Fibroblast of skin of left biceps (primary cell): ENCODE measurements around the gene GPR107.

Experiments
- DNase-seq, 2 experiments: peaks; one replicate each; pipeline ENCODE4 v3.0.0-alpha.2; 2013; ENCODE audit warnings: low read depth in 2 of 2

GPR107 gene

DNA sequence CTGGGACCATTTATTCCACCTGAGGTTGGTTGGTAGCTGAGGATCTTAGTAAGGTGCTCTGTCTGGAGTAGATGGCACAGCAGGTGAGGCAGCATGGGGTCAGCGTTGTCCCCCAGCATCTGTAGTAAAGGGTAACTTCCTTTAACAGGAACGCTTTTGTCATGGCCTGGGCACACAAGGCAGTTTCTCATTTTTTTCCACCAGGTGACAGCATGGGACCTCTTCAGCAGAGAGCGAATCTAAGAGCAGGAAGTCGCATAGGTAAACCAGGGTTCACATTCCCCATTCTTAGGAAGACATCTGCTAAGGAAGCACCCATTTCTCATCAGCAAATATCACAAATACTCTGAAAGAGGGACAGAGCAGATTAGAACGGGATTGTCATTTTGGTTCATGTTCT, 56.5 kb downstream of the GPR107 start:
- DNase-seq, result no peak

DNA sequence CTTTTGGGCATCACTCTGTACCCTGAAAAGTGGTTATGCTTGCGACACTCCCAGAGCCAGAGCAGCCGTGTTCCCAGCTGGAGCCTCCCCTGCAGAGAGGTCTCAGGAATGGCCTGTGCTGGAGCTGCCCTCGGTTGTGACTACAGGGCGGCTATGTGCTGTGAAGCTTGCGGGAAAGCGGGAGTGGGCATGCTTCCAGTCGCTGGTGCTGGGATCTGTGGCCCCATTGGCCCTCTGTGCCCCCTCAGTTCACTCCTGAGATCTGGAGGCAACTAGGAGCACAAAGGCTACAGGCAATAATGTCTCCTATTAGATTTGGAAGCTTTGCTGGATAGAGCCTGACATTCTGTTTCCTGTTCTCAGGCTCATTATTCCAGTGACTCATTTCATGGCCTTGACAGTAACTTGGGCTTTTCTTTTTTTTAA, 56.9 kb downstream of the GPR107 start:
- DNase-seq, result no peak

DNA sequence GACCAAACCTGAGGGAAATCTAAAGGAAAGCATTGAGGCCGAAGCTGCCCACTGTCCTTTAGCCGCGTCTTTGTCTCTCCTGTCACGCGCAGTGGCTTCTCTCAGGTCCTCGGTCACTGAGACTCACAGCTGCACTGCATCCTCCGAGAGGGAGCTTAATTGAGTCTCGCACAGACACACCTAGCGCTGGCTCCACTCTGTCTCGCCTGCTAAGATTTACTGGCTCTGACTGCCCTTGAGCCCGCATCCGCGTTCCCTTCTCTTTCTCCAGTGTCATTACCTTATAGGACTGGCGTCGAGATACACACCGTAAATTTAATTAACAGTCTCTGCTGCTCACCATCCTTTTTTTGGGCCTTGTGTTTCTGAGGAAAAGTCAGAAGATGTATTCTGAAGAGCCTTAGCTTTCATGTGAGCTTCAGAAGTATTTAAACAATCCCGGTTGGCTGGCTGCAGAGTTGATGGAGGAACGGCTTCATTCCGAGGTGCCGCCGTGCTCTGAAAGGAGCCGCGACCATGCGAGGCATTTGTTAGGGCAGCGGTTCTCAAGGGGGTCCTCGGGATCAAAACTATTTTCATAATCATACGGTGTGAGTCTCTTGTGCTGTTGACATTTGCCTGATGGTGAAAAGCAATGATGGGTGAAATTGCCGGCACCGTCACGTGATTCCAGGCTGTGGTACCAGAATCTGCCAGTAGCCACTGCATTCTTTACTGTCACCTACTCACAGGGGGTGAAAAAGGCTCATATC, 58.3 kb downstream of the GPR107 start:
- DNase-seq, result no peak

DNA sequence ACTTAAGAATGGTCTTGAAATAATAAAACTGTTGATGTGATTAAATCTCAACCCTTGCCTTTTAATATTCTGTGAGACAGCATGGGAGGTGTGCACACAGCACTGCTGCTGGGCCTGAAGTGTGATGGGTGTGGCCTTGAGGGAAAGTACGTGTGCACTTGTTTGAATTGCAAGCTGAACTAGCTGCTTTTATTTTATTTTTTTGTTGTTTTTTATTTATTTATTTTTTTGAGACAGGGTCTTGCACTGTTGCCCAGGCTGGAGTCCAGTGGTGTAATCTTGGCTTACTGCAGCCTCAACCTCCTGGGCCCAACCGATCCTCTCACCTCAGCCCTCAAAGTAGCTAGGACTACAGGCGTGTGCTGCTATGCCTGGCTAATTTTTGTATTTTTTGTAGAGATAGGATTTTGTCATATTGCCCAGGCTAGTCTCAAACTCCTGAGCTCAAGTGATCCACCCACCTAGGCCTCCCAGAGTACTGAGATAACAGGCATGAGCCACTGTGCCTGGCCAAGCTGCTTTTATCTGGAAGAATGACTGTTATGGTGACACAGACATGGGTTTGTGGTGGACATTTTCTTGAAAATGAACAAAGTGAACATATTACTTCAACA, 58.9 kb downstream of the GPR107 start:
- no peak for DNase-seq

DNA sequence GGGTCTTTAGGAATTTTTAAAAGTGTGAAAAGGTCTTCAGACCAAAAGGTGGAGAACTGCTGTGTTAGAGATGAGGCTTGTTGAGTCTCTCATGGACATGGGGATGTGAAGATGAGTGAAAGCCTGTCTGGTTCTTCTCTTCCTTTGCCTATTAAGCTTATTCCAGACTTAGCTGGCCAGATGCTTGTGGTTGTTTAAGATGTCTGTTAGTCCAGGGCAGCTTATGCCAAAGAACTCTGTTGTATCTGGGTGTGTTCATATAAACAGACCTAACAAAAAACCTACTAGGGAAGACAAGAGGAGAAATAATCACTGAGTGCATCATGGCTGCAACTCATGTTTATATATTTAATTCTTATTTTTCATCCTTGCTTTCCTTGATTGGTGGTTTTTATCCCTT, 61.0 kb downstream of the GPR107 start:
- no peak for DNase-seq

DNA sequence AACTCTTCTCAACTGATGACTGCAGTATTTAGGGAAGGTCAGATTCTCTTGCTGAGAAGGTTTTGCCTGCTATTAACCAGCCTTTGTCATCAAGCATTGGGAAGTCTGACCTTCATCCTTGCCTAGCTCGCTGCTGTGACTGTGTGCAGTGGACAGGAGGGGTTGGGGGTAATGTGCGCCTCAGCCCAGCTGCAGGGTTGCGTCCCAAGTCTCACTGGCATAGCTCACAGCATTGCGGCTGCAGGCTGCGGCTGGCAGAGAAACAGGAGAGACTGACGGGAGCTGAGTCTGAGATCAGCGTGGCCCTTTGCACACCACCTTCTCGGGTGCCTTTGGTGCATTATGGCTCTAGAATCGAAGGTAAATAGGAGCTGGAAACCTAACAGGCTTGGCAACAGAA, 62.6 kb downstream of the GPR107 start:
- no peak for DNase-seq

DNA sequence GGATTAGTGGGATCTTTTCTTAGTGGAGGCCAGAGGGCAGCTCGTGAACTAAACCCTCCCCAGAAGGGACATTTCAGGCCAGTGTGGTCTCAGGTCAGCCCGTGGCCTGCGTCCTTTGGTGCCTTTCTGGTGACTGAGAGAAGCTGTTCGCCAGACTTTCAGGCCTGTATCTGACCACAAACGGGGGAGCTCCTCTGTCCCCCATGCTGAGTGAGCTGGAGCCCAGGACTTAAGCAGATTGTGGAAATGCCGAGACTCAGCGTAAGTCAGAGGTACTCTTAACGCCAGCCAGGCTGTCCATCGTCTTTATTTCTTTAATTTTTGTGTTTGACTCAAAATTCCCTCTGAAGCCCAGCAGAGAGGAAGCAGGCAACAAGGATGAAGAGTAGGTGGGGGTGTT, 63.7 kb downstream of the GPR107 start:
- DNase-seq, result no peak

DNA sequence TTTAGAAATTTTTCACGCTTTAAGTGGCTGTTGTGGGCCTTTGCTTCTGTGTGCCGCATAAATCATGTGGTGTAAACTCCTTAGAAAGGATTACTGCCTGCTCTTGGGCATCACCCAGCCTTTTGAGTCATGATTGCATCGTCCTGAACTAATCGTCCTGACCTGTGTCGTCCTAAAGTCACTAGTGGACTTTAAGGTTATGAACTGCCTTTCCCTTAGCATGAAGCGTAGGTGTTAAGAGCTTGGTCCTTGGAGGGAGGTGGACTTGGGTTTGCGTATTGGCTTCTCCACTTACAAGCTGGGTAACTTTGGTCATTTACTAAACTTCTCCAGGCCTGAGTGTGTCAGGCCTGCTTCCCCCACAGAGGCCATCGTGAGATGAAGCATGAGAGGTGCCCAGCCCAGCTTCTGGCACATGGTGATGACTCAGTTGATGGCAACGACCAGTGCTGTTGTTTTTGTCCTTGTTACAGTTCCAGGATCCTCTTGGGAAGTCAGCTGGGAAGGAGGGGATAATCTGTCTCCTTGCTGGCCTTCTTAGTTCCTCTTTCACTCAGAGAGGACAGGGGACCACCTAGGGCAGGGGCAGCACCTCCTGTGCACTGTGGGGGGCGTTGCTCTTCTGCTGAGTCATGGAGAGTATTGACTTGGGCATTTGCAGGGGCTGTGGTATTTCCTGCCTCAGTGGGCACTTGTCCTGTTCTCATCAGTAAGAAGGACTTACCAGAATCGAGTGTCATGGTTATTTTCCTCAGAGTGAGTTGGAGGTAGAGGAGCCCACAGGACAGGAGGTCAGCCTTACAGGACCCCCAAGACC, 64.3 kb downstream of the GPR107 start:
- no peak for DNase-seq

DNA sequence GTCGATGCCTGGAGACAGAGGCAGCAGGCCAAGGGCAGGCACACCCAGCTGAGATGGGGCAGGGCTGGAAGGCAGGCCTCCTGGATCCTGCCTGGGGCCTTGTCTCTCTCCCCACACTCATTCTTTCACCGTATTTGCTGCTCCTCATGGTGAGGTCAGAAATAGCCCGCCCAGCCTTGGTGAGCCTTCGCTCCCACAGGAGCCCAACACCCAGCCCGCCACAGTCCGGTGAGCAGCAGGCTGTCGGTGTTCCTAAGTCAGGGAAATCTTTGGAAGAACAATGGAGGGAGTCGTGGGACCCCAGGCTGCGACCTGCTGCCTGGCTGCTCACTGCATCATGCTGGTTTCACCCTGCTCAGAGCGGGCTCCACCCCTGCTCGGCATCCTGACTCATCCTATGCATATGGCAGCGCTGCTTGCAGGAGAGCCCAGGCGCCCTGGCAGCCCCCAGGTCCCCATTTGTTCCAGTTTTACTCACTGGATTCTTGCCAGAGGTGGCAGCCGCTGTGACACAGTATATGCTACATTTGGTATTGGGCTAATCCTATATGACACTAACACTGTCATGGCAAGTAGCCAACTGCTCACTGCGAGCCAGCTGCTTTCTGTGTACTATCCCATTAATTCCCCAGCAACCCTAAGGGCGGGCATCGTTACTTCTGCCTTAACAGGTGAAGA, 65.3 kb downstream of the GPR107 start:
- DNase-seq, result no peak

DNA sequence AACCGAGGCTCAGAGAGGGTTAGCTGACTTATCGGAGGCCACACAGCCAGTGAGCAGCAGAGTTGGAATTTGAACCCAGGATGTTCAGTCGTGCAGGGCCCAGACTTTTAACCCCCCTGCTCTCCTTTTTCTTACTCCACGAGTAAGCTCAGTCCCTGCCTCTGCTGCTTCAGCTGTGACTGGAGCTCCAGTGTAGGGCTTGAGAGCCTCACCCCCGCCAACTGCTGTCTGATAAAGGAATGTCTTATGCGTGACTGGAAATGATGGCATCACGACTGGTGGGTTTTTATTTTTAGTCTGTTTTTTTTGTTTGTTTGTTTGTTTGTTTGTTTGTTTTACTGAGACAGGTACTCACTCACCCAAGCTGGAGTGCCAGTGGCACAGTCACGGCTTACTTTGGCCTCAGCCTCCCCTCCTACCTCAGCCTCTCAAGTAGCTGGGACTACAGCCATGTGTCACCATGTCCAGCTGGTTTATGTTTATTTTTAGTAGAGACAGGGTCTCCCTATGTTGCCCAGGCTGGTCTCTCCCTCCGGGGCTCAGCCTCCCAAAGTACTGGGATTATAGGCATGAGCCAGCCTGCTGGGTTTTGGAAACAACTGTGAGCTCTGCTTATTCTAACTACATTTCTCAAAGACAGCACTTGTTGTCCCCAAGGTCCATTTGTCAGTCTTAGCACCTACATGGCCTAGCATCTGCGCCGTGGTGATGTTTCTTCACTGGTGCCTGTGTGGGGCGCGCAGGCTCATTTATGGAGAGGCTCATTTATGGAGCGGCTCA, 66.0 kb downstream of the GPR107 start:
- DNase-seq, result no peak

DNA sequence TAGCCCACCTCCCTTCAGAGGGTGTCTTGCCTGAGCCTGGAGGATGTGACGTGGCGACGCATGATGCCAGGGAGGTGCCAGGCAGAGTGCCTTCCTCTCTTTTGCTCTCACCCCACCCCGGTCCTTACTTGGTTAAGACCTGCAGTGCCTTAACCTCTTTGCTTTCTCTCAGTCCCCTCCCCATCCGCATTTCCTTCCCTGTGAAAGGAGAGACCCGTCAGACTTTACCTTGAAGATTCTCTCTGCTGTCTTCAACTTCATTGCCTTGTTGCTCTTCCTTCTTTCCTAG, 66.5 kb downstream of the GPR107 start:
- DNase-seq, result no peak

DNA sequence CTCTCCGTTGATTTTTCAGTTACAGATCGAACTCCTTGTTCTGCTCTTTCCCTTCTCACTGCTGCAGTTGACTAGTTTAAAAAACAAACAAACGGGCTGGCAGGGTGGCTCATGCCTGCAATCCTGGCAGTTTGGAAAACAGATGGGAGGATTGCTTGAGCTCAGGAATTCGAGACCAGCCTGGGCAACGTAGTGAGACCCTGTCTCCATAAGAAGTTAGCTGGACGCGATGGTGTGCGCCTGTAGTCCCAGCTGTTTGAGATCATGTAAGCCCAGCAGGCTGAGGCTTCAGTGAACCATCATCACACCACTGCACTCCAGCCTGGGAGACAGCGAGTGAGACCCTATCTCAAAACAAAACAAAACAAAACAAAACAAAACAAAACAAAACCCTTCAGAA, 67.1 kb downstream of the GPR107 start:
- no peak for DNase-seq

DNA sequence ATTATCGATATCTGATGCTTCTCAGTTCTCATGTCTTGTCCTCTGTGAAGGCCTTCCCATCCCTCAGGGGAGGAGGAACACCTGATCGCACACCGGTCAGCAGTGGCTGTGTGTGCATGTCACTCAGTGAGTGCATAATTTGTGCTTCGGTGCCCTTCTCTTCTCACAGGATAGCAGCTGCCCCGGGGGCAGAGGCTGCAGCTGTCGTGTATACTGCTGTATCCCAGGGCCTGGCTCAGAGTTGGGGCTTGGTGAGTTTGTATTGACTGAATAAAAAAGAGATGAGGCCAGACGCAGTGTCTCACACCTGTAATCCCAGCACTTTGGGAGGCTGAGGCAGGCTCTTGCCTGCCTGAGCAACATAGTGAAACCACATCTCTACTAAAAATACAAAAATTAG, 68.8 kb downstream of the GPR107 start:
- no peak for DNase-seq

DNA sequence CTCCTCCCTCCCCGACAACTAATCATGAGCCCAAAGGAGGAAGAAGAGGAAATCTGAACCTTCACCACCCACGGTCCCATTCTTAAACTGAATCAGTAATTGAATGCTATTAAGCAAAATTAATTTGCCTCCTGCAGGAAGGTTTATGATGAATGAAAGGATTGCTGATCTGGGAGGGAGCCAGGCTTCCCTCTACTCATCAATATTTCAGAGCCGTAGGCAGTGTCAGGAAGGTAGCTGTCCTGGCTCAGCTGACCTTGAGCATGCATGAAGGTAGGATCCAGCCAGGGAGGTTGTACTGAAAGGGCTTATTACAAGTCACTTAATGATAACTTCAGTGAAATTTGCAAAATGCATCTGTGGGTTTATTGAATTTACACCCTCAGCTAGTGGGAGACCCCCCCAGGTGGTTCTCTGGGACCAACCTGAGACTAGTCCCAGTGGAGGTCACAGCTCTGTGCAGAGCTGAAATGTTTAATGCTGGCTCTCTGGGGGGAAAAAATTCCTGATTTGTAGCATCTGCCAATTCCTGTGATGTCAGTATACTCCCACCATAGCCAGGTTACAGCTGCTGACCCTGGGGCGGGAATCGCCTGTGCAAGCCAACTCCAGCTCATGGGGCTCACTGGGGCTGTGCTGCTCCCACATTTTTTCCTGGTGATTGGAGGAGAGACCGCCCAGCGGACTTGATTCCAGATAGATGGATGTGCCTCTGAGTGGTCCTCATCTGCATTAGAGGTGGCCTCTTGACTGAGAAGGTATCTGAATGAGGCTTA, 70.6 kb downstream of the GPR107 start:
- DNase-seq, result no peak

DNA sequence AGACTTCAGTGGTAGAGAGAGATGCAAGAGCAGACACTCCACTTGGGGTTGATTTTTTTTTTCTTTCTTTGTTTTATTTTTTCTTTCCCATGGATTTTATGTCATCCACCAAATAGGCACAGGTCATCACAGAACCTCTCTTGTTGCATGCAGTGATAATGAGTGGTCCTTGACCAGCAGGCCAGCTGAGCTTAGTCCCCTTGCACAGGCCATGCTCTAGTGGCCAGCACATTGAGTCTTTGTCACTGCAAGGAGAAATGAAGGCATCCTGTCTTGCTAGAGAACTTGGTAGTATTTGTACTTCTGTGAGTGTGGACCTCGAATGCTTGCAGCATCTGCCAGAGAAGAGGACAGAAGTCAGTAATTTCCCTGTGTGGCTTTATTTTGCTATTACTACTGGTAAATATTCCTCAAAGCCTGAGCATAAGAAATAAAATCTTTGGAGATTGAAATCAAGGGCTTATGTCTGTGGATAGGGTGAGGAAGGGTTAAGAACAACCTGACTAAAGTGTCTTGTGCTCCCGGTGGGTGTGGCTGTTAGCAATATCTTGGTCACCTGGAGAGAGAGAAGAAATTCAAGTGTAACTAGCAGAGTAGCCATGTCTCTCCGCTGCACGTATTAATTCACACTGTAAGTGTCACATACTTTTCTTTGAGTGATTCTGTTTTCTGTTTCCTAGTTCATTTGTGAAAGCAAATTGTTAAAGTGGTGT, 73.2 kb downstream of the GPR107 start:
- DNase-seq, result no peak

DNA sequence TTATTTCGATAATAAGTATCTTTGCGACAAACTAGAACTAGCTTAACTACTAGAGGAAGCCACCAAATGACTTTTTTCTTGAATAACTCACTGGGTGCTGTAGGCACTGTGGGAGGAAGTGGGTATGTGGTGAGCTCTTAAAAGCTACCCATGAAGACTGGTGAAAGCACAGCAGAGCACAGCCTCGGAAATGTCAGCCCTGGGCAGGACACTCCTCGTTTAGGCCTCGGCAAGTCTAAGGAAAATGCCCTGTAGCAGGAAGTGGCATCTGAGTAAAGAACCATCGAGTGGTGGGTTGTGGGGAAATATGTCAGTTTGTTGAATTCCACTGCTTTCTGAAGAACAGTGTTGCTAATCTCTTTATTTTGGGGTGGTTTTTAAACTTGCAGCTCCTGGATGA, 74.5 kb downstream of the GPR107 start:
- no peak for DNase-seq

DNA sequence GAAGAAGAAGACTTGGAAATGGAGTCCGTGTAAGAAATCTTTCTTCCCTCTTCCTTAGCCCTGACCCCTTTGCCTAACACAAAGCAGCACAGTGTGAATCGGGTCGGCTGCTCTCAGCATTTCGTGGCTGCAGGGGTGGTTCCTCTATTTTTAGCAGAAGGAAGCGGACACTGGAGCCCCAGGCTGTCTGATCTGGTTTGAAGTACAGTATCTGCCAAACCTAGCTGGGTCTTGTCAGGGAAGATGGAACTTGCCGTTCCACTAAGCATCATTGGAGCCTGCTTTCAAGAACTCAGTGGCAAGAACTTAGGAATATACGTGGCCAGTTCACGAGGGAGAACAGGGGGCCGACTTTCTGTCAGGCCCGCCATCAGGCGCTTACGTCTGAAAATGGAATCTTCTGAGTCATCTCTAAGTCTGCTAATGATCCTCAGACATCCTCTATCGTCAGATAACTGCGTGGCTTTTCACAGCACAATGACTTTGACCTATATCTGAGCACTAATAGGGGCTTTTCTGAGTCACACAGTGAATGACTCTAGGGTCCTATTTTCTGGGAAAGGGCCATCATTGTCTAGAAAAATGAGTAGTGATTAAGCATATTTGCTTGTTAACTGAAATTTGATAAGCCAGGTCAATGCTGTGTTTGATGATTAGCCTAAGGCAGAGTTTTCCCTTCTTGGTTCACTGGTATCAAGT, 75.2 kb downstream of the GPR107 start:
- peak; percentile 69 to 72 for DNase-seq

DNA sequence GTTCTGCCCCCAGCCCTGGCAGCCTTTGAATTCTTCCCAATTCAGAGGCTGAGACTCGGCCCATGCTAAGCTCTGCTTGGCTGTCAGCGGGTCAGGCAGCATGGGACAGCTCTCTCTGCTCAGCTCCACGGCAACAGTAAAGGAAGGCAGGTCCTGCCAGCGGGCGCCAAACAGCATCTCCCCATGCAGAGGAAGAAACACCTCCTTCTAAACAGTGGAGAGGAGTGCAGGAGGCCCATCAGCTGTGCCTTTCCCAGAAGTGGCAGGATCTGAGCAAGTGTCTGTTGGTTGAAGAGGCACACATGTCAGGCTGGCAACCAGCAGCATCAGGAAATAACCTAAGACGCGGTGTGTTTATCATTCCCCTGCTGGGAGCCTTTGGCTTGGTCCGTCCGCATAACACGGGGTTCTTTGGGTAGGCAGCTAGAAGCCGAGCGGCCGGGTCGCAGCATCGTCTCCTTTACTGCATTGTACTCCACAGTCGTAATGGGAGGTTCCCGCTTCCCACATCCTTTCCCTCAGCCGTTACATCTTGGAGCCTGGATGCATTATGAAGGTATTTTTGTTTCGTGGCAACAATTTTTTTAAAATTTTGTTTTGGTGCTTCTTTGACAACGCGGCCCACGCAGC, 75.8 kb downstream of the GPR107 start:
- DNase-seq, result no peak

DNA sequence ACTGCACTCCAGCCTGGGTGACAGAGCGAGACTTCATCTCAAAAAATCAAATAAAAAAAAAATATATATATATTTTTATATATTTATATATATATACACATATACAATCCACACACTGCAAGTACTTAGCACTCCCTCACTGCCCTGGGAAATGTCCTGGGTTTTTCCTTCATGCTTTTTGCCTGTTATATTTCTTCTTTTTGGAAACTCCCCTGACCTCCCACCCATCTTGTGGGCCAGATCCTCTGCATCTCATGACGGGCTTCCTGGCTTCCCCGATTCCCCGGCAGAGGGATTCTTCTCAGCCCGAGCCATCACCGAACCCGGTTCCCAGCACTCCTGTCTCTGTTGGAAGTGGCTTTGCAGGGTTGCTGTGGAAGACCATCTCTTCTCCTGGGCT, 79.0 kb downstream of the GPR107 start:
- DNase-seq, result no peak
